ENCODE data around the gene RTBDN. TPM values are rescaled to one million over a fixed set of nuclear protein-coding genes. Genes with fewer than 3 reads are reported as not detected.

RTBDN gene
- total RNA-seq, result not detected in 2 replicates

GRCh38 chr19:12834566-12834943 is at the start of gene RTBDN:
RTBDN (minus strand) TSS chr19:12834579; CDS start chr19:12829979, 4,600 bp downstream.

DNA sequence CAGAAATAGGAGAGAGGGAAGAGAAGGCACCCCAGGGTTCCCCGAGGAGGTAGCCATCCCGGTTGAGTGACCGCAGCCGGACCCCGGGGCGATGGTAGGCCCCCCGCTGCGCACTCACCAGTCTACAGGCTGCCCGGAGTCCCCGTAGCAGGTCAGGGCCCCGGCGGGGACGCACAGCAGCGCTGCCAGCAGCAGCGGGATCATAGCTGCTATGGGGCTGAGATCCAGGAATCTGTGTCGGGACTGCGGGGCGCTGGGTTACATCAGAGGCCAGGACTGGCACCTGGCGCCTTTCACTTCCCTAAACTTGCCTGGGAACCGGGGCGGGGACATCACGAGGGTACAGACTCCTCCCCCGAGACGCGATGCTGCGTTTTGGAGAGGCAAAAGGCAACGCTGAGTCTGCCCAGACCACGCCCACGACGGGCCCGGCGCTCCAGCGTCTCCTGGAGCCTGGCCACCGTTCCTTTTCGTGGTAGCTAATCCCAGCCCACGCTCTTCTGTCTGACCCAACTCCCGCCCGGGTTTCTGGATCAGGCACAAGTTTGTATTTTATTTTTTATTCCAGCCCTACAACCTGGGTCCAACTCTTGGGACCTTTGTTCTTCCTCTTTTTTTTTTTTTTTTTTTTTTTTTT is 46.9 kb upstream of the RTBDN start, which contains the start of gene DNASE2:
TSS of gene DNASE2 (minus strand) at position 278 of the 637 bp plus-strand sequence. CDS start at position 204, 74 bp downstream.

DNA sequence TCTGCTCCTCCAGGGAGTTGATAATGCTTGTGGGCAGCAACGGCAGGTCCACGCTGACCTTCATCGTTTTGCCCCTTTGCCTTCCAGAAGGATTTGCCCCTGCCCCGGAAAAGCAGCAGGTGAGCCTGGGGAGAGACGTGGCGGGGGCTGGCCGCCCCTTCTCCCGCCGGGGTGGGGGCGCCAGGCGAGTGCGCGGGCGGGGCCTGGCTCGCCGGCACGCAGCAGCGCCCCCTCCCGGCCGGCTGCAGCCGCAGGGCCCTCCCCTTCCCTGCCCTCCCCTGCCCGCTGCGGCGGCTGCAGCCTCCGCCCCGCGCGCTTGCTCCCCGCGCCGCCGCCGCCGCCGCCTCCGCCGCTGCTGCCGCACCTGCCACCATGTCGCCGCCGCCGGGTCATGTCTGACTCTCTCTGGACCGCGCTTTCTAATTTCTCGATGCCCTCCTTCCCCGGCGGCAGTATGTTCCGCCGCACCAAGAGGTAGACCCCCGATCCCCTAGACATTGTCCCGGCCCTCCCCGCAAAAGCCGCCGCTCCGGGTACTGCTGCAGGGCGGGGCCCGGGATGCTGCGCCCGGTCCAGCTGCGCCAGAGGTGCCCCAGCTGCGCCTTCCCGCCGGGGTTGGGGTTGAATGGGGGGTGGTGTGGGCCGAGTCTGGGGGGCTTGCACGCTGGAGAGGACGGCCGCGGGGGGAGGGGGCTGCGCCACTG is 4.0 kb upstream of the RTBDN start, which contains the start of gene MAST1:
TSS of gene MAST1 (plus strand) at position 334 of the 704 bp plus-strand sequence. CDS start at position 392, 58 bp downstream.

GRCh38 chr19:12806242-12807081 is 27.9 kb downstream of the RTBDN start, which contains the start of gene RNASEH2A:
RNASEH2A (plus strand) TSS chr19:12806584; CDS start chr19:12806674, 90 bp downstream.

GRCh38 chr19:12801466-12802266 is 32.7 kb downstream of the RTBDN start, which contains the start of the genes PRDX2 and THSD8:
PRDX2 (minus strand) TSS chr19:12801800; CDS start chr19:12801261, 539 bp downstream.
THSD8 (plus strand) TSS chr19:12802069; CDS start chr19:12802072, 3 bp downstream.

GRCh38 chr19:12791345-12792050 is 42.9 kb downstream of the RTBDN start, which contains the start of gene JUNB:
JUNB (plus strand) TSS chr19:12791486; CDS start chr19:12791772, 286 bp downstream.

Small RNA genes lying within 50 kb of the gene (small RNA-seq; reads per million reads assigned to genes)
- gene MIR5684 (0.23 reads per million), gene MIR6794 (not detected)

Other genes with a start within 250 kb of the RTBDN start
- 8.9 and 9.4 TPM in 2 replicates for gene ZNF490, start 223.8 kb downstream of the RTBDN start, total RNA-seq
- gene ZNF791, start 223.7 kb downstream of the RTBDN start, total RNA-seq, result 12.6 and 14.0 TPM in 2 replicates
- 41.6 and 50.6 TPM in 2 replicates for gene MAN2B1, start 167.8 kb downstream of the RTBDN start, total RNA-seq
- gene WDR83, start 167.8 kb downstream of the RTBDN start, total RNA-seq, result 9.0 and 9.1 TPM in 2 replicates
- gene DHPS, start 152.7 kb downstream of the RTBDN start, total RNA-seq, result 59.3 and 66.4 TPM in 2 replicates
- gene GNG14, start 146.6 kb downstream of the RTBDN start, total RNA-seq, result not detected in 2 replicates
- gene FBXW9, start 137.9 kb downstream of the RTBDN start, total RNA-seq, result 15.7 and 19.8 TPM in 2 replicates
- gene TNPO2, start 110.6 kb downstream of the RTBDN start, total RNA-seq, result 39.5 and 59.7 TPM in 2 replicates
- 111 and 226 TPM in 2 replicates for gene TRIR, start 99.9 kb downstream of the RTBDN start, total RNA-seq
- gene GET3, start 97.1 kb downstream of the RTBDN start, total RNA-seq, result 76.6 and 122 TPM in 2 replicates
- gene BEST2, start 82.8 kb downstream of the RTBDN start, total RNA-seq, result not detected in 2 replicates
- gene HOOK2, start 59.0 kb downstream of the RTBDN start, total RNA-seq, result 24.1 and 41.6 TPM in 2 replicates
- gene JUNB, start 43.1 kb downstream of the RTBDN start, total RNA-seq, result 91.9 and 180 TPM in 2 replicates
- gene PRDX2, start 32.8 kb downstream of the RTBDN start, total RNA-seq, result 190 and 206 TPM in 2 replicates
- not detected in 2 replicates for gene THSD8, start 32.5 kb downstream of the RTBDN start, total RNA-seq
- 13.3 and 21.5 TPM in 2 replicates for gene RNASEH2A, start 28.0 kb downstream of the RTBDN start, total RNA-seq
- under 0.01 and 0.43 TPM in 2 replicates for gene MAST1, start 3.9 kb upstream of the RTBDN start, total RNA-seq
- gene DNASE2, start 46.9 kb upstream of the RTBDN start, total RNA-seq, result 28.7 and 30.7 TPM in 2 replicates
- not detected in 2 replicates for gene KLF1, start 52.6 kb upstream of the RTBDN start, total RNA-seq
- 17.7 and 42.1 TPM in 2 replicates for gene GCDH, start 56.6 kb upstream of the RTBDN start, total RNA-seq
- 0.39 TPM in 1 of 2 replicates, not detected in the other for gene SYCE2, start 84.7 kb upstream of the RTBDN start, total RNA-seq
- 47.1 and 54.3 TPM in 2 replicates for gene FARSA, start 99.1 kb upstream of the RTBDN start, total RNA-seq
- 1,956 and 2,934 TPM in 2 replicates for gene CALR, start 104.0 kb upstream of the RTBDN start, total RNA-seq
- gene RAD23A, start 111.3 kb upstream of the RTBDN start, total RNA-seq, result 61.2 and 89.9 TPM in 2 replicates
- gene GADD45GIP1, start 122.6 kb upstream of the RTBDN start, total RNA-seq, result 13.0 and 18.3 TPM in 2 replicates
- gene DAND5, start 135.0 kb upstream of the RTBDN start, total RNA-seq, result 0.11 TPM in 1 of 2 replicates, not detected in the other
- 2.6 and 5.9 TPM in 2 replicates for gene NFIX, start 160.9 kb upstream of the RTBDN start, total RNA-seq

All from placental epithelial cell (primary cell).